ENCODE data around the gene GPR78. TPM values are rescaled to one million over a fixed set of nuclear protein-coding genes. Genes with fewer than 3 reads are reported as not detected.

The GPR78 gene
- total RNA-seq, 1 donor from 2014 or later: 0.09 TPM

DNA sequence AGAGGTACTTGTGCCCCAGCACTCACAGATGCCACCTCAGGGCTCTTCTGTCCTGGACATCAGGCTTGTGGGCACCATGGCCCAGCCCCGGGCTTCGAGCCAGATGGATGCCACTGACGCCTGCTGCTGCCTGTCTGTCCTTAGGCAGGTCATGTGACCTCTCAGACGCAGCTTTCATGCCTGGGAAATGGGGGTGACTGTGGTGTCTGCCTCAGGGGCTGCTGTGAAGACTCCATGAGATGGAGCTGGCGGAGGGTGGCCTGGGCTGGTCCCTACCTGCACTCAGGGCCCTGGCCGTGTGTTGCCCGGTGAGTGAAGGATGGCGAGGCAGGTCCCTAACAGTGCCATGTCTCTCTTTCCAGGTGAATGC, 18.9 kb downstream of the GPR78 start:
- peaks cover 1% of the 10 kb centered on the region for H3K27me3 ChIP-seq
- H3K4me3 Mint-ChIP-seq: no peak overlapping the region
- TF ChIP-seq EZH2phosphoT487 (IDR thresholded peaks at IDR 0.05) (no peak), EZH2 (IDR thresholded peaks at IDR 0.05) (no peak)
- TF ChIP-seq, protein P1, sequence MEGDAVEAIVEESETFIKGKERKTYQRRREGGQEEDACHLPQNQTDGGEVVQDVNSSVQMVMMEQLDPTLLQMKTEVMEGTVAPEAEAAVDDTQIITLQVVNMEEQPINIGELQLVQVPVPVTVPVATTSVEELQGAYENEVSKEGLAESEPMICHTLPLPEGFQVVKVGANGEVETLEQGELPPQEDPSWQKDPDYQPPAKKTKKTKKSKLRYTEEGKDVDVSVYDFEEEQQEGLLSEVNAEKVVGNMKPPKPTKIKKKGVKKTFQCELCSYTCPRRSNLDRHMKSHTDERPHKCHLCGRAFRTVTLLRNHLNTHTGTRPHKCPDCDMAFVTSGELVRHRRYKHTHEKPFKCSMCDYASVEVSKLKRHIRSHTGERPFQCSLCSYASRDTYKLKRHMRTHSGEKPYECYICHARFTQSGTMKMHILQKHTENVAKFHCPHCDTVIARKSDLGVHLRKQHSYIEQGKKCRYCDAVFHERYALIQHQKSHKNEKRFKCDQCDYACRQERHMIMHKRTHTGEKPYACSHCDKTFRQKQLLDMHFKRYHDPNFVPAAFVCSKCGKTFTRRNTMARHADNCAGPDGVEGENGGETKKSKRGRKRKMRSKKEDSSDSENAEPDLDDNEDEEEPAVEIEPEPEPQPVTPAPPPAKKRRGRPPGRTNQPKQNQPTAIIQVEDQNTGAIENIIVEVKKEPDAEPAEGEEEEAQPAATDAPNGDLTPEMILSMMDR (IDR thresholded peaks at IDR 0.05): no peak
- DNase-seq (ENCODE audit: low spot score): no peak
- peaks cover 2% of the 10 kb centered on the region for H4K20me1 ChIP-seq (ENCODE audit: low read depth)
- peak overlapping the region; percentile 57 for H3K27ac Mint-ChIP-seq
- H2AFZ ChIP-seq (replicated peaks): no peak overlapping the region
- peaks cover 10% of the 10 kb centered on the region for H3K27me3 Mint-ChIP-seq (ENCODE audit: insufficient read depth, low read depth)
- no peaks in the 10 kb centered on the region for H3K4me1 ChIP-seq
- no peaks in the 10 kb centered on the region for H3F3A ChIP-seq (ENCODE audit: low read depth)
- no peaks in the 10 kb centered on the region for H3K79me2 ChIP-seq (ENCODE audit: low read depth)
- no peak overlapping the region for H3K9ac ChIP-seq
- H3K9me3 Mint-ChIP-seq: no peaks in the 10 kb centered on the region
- H3K36me3 Mint-ChIP-seq: no peaks in the 10 kb centered on the region
- H3K4me1 Mint-ChIP-seq: peaks cover 13% of the 10 kb centered on the region
- no peak overlapping the region for H3K4me3 ChIP-seq
- no peaks in the 10 kb centered on the region for H3K9me3 ChIP-seq (ENCODE audit: low read depth)
- no peak overlapping the region for H3K4me2 ChIP-seq
- H3K27ac ChIP-seq: no peak overlapping the region
- no peaks in the 10 kb centered on the region for H3K36me3 ChIP-seq

DNA sequence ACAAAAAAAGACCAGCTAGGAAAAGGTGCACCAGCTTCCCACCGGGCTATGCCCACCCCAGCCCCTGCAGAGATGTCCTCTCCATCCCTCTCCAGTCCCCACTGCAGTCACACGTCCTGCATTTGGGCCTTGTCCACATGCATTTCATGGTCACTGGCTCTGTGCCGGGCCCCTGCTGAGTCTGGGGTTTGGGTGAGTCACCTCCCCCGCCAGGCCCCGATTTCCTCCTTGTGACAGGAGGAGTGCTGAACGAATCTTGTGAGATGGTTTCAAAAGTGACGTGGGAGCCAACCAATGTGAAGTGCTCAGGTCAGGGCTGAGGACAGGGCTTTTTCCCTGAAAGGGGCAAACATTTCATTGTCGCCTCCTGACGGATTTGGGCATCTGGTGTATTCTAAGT, 19.5 kb downstream of the GPR78 start:
- Histone ChIP-seq H3K79me2 (ENCODE audit: low read depth) (no peaks in the 10 kb centered on the region), H3K27ac (no peak overlapping the region), H2AFZ (replicated peaks) (no peak overlapping the region), H3F3A (ENCODE audit: low read depth) (no peaks in the 10 kb centered on the region), H4K20me1 (ENCODE audit: low read depth) (no peaks in the 10 kb centered on the region), H3K4me1 (no peaks in the 10 kb centered on the region), H3K4me2 (no peak overlapping the region), H3K36me3 (no peaks in the 10 kb centered on the region), H3K27me3 (no peaks in the 10 kb centered on the region), H3K4me3 (no peak overlapping the region), H3K9ac (no peak overlapping the region), H3K9me3 (ENCODE audit: low read depth) (no peaks in the 10 kb centered on the region)
- H3K4me3 Mint-ChIP-seq: no peak overlapping the region
- peaks cover 8% of the 10 kb centered on the region for H3K27me3 Mint-ChIP-seq (ENCODE audit: insufficient read depth, low read depth)
- TF ChIP-seq, protein P1 (IDR thresholded peaks at IDR 0.05): no peak
- TF ChIP-seq EZH2phosphoT487 (IDR thresholded peaks at IDR 0.05): no peak
- no peak for TF ChIP-seq EZH2 (IDR thresholded peaks at IDR 0.05)
- no peaks in the 10 kb centered on the region for H3K36me3 Mint-ChIP-seq
- DNase-seq (ENCODE audit: low spot score): no peak
- H3K9me3 Mint-ChIP-seq: no peaks in the 10 kb centered on the region
- H3K27ac Mint-ChIP-seq: no peak overlapping the region
- peaks cover 8% of the 10 kb centered on the region for H3K4me1 Mint-ChIP-seq

DNA sequence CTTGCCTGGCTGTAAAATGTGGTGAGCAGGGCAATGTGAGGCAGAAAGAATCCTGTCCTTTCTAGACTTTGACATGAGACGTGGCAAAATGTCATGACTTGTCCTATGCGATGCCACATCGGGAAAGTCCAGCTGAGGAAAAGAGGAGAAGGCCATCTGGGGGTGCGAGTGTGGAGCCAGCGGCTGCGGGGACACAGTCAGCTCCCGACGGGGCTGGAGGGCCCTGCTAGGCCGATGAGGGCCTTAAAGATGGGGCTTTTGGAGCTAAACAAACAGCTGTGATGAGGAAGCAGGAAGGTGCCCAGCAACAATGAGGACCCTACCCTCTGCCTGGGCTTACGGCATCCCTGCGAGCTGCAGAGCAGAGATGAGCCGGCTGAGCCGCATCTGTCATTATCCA, 20.1 kb downstream of the GPR78 start:
- no peak overlapping the region for H3K9ac ChIP-seq
- H3K4me1 Mint-ChIP-seq: peaks cover 8% of the 10 kb centered on the region
- H3K27me3 Mint-ChIP-seq (ENCODE audit: insufficient read depth, low read depth): peaks cover 8% of the 10 kb centered on the region

More for the DNA sequence above, 20.1 kb downstream of the GPR78 start:
- Mint-ChIP-seq H3K4me3 (no peak overlapping the region), H3K27ac (no peak overlapping the region), H3K9me3 (no peaks in the 10 kb centered on the region), H3K36me3 (no peaks in the 10 kb centered on the region)
- Histone ChIP-seq H3K4me1 (no peaks in the 10 kb centered on the region), H4K20me1 (ENCODE audit: low read depth) (no peaks in the 10 kb centered on the region), H3F3A (ENCODE audit: low read depth) (no peaks in the 10 kb centered on the region), H3K79me2 (ENCODE audit: low read depth) (no peaks in the 10 kb centered on the region), H3K4me2 (no peak overlapping the region), H3K9me3 (ENCODE audit: low read depth) (no peaks in the 10 kb centered on the region), H3K27ac (no peak overlapping the region), H2AFZ (replicated peaks) (no peak overlapping the region), H3K4me3 (no peak overlapping the region), H3K27me3 (no peaks in the 10 kb centered on the region), H3K36me3 (no peaks in the 10 kb centered on the region)
- no peak for DNase-seq (ENCODE audit: low spot score)
- TF ChIP-seq, protein P1 (IDR thresholded peaks at IDR 0.05): no peak
- TF ChIP-seq EZH2phosphoT487 (IDR thresholded peaks at IDR 0.05) (no peak), EZH2 (IDR thresholded peaks at IDR 0.05) (no peak)

Data from neural progenitor cell (in vitro differentiated cells).